WTC11 (cell line): ENCODE data around the gene OXSM. TPM values are rescaled to one million over a fixed set of nuclear protein-coding genes. Genes with fewer than 3 reads are reported as not detected.
A peak's percentile ranks its signal among the peaks of the same experiment; 100 is the strongest.

Source experiments
- ATAC-seq: fragments of 200-7000 bp; cut with Tn5 transposase; 2 replicates; pipeline ENCODE4 v1.10.0; 2021; ENCODE audit warnings: mild to moderate bottlenecking, moderate library complexity
- CTCF ChIA-PET: fragments of 300-600 bp; sonication (Branson Sonifier 250); formaldehyde crosslinking; loops from one replicate; lab custom pipeline; 2021; ENCODE audit warnings: antibody characterized with exemption; lab: Charles Lee
- POLR2A ChIA-PET: fragments of 350-600 bp; sonication (Branson Sonifier 250); formaldehyde crosslinking; loops from one replicate; lab custom pipeline; 2021; ENCODE audit warnings: antibody characterized with exemption; lab: Charles Lee
- DNase-seq: peaks from one replicate; pipeline ENCODE4 v3.0.0; 2021; ENCODE audit warnings: low spot score
- H3K27ac Mint-ChIP-seq: 2 replicates; pipeline ENCODE4 v1.8.0; 2021; ENCODE audit warnings: mixed read lengths
- H3K27me3 Mint-ChIP-seq: 2 replicates; pipeline ENCODE4 v1.8.0; 2021; ENCODE audit warnings: low read depth, mild to moderate bottlenecking, moderate library complexity, mixed read lengths
- H3K36me3 Mint-ChIP-seq: 2 replicates; pipeline ENCODE4 v1.8.0; 2021; ENCODE audit warnings: mixed read lengths
- H3K4me1 Mint-ChIP-seq: 2 replicates; pipeline ENCODE4 v1.8.0; 2022; ENCODE audit warnings: mixed read lengths
- H3K4me3 Mint-ChIP-seq: 2 replicates; pipeline ENCODE4 v1.8.0; 2021; ENCODE audit warnings: mild to moderate bottlenecking, moderate library complexity, mixed read lengths
- H3K9me3 Mint-ChIP-seq: 2 replicates; pipeline ENCODE4 v1.8.0; 2021; ENCODE audit warnings: mixed read lengths
- ATF1 ChIP-seq: sonication (generic); formaldehyde crosslinking; IDR thresholded peaks from 2 replicates; pipeline ENCODE4 v1.8.1; 2023; ENCODE audit warnings: mild to moderate bottlenecking, moderate library complexity, missing genetic modification reagents
- CBFB ChIP-seq: sonication (generic); formaldehyde crosslinking; IDR thresholded peaks from 2 replicates; pipeline ENCODE4 v1.8.1; 2022; ENCODE audit warnings: mild to moderate bottlenecking, low read depth, missing genetic modification reagents
- CREB1 ChIP-seq: sonication (generic); formaldehyde crosslinking; IDR thresholded peaks from 2 replicates; pipeline ENCODE4 v1.8.0; 2023; ENCODE audit warnings: mild to moderate bottlenecking, missing genetic modification reagents
- EMX1 ChIP-seq: fragments of 250-450 bp; sonication (Bioruptor Pico); IDR thresholded peaks from 2 replicates; pipeline ENCODE4 v1.8.0; 2021; ENCODE audit warnings: mild to moderate bottlenecking
- FOXK1 ChIP-seq: sonication (generic); formaldehyde crosslinking; IDR thresholded peaks from 2 replicates; pipeline ENCODE4 v1.8.0; 2022; ENCODE audit warnings: mild to moderate bottlenecking, moderate library complexity, missing genetic modification reagents
- GRHL2 ChIP-seq: fragments of 250-450 bp; sonication (Bioruptor Pico); IDR thresholded peaks from 2 replicates; pipeline ENCODE4 v1.8.0; 2022; ENCODE audit warnings: mild to moderate bottlenecking, moderate library complexity; ENCODE audit not compliant: insufficient replicate concordance, severe bottlenecking
- GTF2I ChIP-seq: fragments of 250-450 bp; sonication (Bioruptor Pico); conservative IDR thresholded peaks from 2 replicates; pipeline ENCODE4 v1.4.0; 2021; ENCODE audit warnings: mild to moderate bottlenecking
- IRF2 ChIP-seq: sonication (generic); formaldehyde crosslinking; IDR thresholded peaks from 2 replicates; pipeline ENCODE4 v1.8.0; 2022; ENCODE audit warnings: low read depth, missing genetic modification reagents, borderline replicate concordance
- MYBL2 ChIP-seq: sonication (generic); formaldehyde crosslinking; IDR thresholded peaks from 2 replicates; pipeline ENCODE4 v1.8.1; 2023; ENCODE audit warnings: mild to moderate bottlenecking, moderate library complexity, missing genetic modification reagents
- NR1H2 ChIP-seq: sonication (generic); formaldehyde crosslinking; IDR thresholded peaks from 2 replicates; pipeline ENCODE4 v1.9.0; 2021; ENCODE audit warnings: mild to moderate bottlenecking, moderate library complexity, missing genetic modification reagents
- SMAD4 ChIP-seq: sonication (generic); formaldehyde crosslinking; IDR thresholded peaks from 2 replicates; pipeline ENCODE4 v1.8.0; 2022; ENCODE audit warnings: mild to moderate bottlenecking, missing genetic modification reagents
- SOX15 ChIP-seq: fragments of 250-450 bp; sonication (Bioruptor Pico); IDR thresholded peaks from 2 replicates; pipeline ENCODE4 v1.9.0; 2021; ENCODE audit warnings: mild to moderate bottlenecking
- TCF7 ChIP-seq: sonication (generic); formaldehyde crosslinking; IDR thresholded peaks from 2 replicates; pipeline ENCODE4 v1.8.0; 2022; ENCODE audit warnings: mild to moderate bottlenecking, low read depth, missing genetic modification reagents, moderate library complexity
- TEAD1 ChIP-seq: sonication (generic); formaldehyde crosslinking; IDR thresholded peaks from 2 replicates; pipeline ENCODE4 v1.8.0; 2022; ENCODE audit warnings: mild to moderate bottlenecking, missing genetic modification reagents
- ZBTB21 ChIP-seq: sonication (generic); formaldehyde crosslinking; IDR thresholded peaks from 2 replicates; pipeline ENCODE4 v1.8.1; 2023; ENCODE audit warnings: mild to moderate bottlenecking, missing genetic modification reagents, borderline replicate concordance
- ZNF219 ChIP-seq: sonication (generic); formaldehyde crosslinking; IDR thresholded peaks from 2 replicates; pipeline ENCODE4 v1.8.0; 2023; ENCODE audit warnings: missing genetic modification reagents, mild to moderate bottlenecking, borderline replicate concordance
- ZNF416 ChIP-seq: fragments of 250-450 bp; sonication (Bioruptor Pico); IDR thresholded peaks from 2 replicates; pipeline ENCODE4 v1.9.0; 2021; ENCODE audit warnings: mild to moderate bottlenecking, inconsistent platforms
- ZNF671 ChIP-seq: fragments of 250-450 bp; sonication (Bioruptor Pico); IDR thresholded peaks from 2 replicates; pipeline ENCODE4 v1.8.0; 2021; ENCODE audit warnings: mild to moderate bottlenecking
- total RNA-seq: library from RNA; stranded (reverse); gene quantifications from 3 replicates; pipeline ENCODE4 v1.2.3, GENCODE V29; 2021
- TF ChIP-seq, protein P1 (sequence below): sonication (generic); formaldehyde crosslinking; IDR thresholded peaks from 2 replicates; pipeline ENCODE4 v1.8.1; 2023; ENCODE audit warnings: mild to moderate bottlenecking, moderate library complexity, missing genetic modification reagents
- TF ChIP-seq, protein P2 (sequence below): sonication (generic); formaldehyde crosslinking; IDR thresholded peaks from 2 replicates; pipeline ENCODE4 v1.8.1; 2022; ENCODE audit warnings: mild to moderate bottlenecking, missing genetic modification reagents, moderate library complexity, borderline replicate concordance
- TF ChIP-seq, protein P3 (sequence below): fragments of 250-450 bp; sonication (Bioruptor Pico); IDR thresholded peaks from 2 replicates; pipeline ENCODE4 v1.9.0; 2021; ENCODE audit warnings: mild to moderate bottlenecking
- TF ChIP-seq, protein P4 (sequence below): sonication (generic); formaldehyde crosslinking; IDR thresholded peaks from 2 replicates; pipeline ENCODE4 v1.8.1; 2023; ENCODE audit warnings: mild to moderate bottlenecking, missing genetic modification reagents, moderate library complexity
- TF ChIP-seq, protein P5 (sequence below): sonication (generic); formaldehyde crosslinking; IDR thresholded peaks from 2 replicates; pipeline ENCODE4 v1.8.1; 2023; ENCODE audit warnings: mild to moderate bottlenecking, missing genetic modification reagents
- TF ChIP-seq, protein P6 (sequence below): sonication (generic); formaldehyde crosslinking; conservative IDR thresholded peaks from 2 replicates; pipeline ENCODE4 v1.8.1; 2022; ENCODE audit warnings: mild to moderate bottlenecking, missing genetic modification reagents
- TF ChIP-seq, protein P7 (sequence below): sonication (generic); formaldehyde crosslinking; IDR thresholded peaks from 2 replicates; pipeline ENCODE4 v1.8.0; 2022; ENCODE audit warnings: mild to moderate bottlenecking, missing genetic modification reagents
- TF ChIP-seq, protein P8 (sequence below): fragments of 250-450 bp; sonication (Bioruptor Pico); IDR thresholded peaks from 2 replicates; pipeline ENCODE4 v1.8.0; 2021; ENCODE audit warnings: mild to moderate bottlenecking

OXSM gene
- total RNA-seq, 1 experiment from 2014 or later, result 2.7 TPM

DNA sequence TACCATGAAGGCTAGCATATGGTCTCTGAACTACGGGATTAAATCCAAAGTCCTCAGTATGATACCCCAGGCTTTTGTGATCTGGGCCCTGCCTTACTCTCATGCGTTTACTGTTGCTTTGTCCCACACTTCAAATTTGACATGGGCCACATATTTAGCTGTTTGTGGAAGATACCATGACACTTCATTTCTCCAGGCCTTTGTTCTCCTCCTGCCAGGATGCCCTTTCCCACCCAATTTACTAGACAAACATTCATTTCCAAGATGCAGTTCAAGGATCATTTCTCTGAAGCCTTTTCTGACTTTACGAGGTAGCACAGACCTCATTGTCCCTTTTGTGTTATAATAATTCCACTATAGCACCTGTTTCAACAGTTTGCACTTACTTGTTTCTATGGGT, 2.2 kb upstream of the OXSM start:
- H3K27me3 Mint-ChIP-seq, result peaks cover 7% of the 10 kb centered on the region
- ChIA-PET POLR2A (no interaction called here), CTCF (no interaction called here)
- no peak for DNase-seq
- ATAC-seq, result no peak
- TF ChIP-seq, protein P1, sequence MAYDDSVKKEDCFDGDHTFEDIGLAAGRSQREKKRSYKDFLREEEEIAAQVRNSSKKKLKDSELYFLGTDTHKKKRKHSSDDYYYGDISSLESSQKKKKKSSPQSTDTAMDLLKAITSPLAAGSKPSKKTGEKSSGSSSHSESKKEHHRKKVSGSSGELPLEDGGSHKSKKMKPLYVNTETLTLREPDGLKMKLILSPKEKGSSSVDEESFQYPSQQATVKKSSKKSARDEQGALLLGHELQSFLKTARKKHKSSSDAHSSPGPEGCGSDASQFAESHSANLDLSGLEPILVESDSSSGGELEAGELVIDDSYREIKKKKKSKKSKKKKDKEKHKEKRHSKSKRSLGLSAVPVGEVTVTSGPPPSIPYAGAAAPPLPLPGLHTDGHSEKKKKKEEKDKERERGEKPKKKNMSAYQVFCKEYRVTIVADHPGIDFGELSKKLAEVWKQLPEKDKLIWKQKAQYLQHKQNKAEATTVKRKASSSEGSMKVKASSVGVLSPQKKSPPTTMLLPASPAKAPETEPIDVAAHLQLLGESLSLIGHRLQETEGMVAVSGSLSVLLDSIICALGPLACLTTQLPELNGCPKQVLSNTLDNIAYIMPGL (CRISPR knock-in tag), result no peak
- no peak overlapping the region; the same call in 1 of the 2 replicates for H3K27ac Mint-ChIP-seq
- no peaks in the 10 kb centered on the region; the same call in 1 of the 2 replicates for H3K9me3 Mint-ChIP-seq
- H3K36me3 Mint-ChIP-seq, result no peaks in the 10 kb centered on the region
- no peak overlapping the region for H3K4me3 Mint-ChIP-seq
- peaks cover 55% of the 10 kb centered on the region for H3K4me1 Mint-ChIP-seq

DNA sequence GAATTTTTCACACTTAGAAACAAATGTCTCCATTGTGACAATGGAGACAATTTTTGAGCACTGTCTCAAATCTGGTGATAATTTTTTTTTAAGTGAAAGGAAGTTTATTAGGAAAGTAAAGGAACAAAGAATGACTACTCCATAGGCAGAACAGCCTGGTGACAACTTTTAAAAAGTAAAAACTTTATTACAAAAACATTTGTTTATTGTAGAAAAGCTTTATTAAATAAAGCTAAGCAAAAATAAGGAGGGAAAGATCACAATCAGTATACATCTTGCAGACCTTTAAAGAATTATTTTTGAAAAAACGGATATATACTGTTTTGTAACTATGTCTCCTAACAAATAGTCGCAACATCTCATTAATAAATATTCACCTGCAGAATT, 688 bp upstream of the OXSM start:
- CTCF ChIA-PET, result no interaction called here
- ATAC-seq, result no peak

DNA sequence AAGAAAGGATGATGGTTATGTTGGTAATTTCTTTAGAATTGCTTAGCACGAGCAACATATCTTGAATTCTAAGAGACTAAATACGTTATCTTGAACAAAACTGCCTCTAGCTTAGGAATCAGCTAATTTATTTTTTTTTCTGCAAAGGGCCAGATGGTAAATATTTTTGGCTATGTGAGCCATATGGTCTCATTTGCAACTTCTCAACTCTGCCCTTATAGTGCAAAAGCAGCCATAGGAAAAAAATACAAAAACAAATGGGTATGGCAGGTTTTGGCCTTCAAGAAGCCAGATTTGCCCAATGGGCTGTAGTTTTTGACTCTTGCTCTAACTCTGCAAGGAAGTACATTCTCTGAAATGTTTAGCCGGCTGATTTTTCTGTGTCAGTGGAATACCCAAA, 11.9 kb downstream of the OXSM start:
- Mint-ChIP-seq H3K9me3 (no peaks in the 10 kb centered on the region), H3K27ac (no peak overlapping the region), H3K27me3 (no peaks in the 10 kb centered on the region), H3K4me1 (no peaks in the 10 kb centered on the region), H3K4me3 (no peak overlapping the region), H3K36me3 (no peaks in the 10 kb centered on the region)
- CTCF ChIA-PET, result interaction anchor here (1.0 kb wide), 1 partner anchor 55 kb away, joined by 3 read pairs; no protein-coding TSS in a partner anchor
- no peak for ATAC-seq
- no peak for DNase-seq
- POLR2A ChIA-PET, result no interaction called here
- TF ChIP-seq CBFB (CRISPR knock-in tag) (no peak), CREB1 (CRISPR knock-in tag) (no peak), GTF2I (CRISPR knock-in tag) (no peak), ZBTB21 (CRISPR knock-in tag) (no peak), FOXK1 (CRISPR knock-in tag) (no peak), ATF1 (CRISPR knock-in tag) (no peak), EMX1 (no peak)
- TF ChIP-seq, protein P2, sequence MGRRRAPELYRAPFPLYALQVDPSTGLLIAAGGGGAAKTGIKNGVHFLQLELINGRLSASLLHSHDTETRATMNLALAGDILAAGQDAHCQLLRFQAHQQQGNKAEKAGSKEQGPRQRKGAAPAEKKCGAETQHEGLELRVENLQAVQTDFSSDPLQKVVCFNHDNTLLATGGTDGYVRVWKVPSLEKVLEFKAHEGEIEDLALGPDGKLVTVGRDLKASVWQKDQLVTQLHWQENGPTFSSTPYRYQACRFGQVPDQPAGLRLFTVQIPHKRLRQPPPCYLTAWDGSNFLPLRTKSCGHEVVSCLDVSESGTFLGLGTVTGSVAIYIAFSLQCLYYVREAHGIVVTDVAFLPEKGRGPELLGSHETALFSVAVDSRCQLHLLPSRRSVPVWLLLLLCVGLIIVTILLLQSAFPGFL, result no peak
- TF ChIP-seq, protein P3, sequence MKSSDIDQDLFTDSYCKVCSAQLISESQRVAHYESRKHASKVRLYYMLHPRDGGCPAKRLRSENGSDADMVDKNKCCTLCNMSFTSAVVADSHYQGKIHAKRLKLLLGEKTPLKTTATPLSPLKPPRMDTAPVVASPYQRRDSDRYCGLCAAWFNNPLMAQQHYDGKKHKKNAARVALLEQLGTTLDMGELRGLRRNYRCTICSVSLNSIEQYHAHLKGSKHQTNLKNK (CRISPR knock-in tag), result no peak
- TF ChIP-seq, protein P4, sequence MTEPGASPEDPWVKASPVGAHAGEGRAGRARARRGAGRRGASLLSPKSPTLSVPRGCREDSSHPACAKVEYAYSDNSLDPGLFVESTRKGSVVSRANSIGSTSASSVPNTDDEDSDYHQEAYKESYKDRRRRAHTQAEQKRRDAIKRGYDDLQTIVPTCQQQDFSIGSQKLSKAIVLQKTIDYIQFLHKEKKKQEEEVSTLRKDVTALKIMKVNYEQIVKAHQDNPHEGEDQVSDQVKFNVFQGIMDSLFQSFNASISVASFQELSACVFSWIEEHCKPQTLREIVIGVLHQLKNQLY, result no peak
- TF ChIP-seq, protein P5, sequence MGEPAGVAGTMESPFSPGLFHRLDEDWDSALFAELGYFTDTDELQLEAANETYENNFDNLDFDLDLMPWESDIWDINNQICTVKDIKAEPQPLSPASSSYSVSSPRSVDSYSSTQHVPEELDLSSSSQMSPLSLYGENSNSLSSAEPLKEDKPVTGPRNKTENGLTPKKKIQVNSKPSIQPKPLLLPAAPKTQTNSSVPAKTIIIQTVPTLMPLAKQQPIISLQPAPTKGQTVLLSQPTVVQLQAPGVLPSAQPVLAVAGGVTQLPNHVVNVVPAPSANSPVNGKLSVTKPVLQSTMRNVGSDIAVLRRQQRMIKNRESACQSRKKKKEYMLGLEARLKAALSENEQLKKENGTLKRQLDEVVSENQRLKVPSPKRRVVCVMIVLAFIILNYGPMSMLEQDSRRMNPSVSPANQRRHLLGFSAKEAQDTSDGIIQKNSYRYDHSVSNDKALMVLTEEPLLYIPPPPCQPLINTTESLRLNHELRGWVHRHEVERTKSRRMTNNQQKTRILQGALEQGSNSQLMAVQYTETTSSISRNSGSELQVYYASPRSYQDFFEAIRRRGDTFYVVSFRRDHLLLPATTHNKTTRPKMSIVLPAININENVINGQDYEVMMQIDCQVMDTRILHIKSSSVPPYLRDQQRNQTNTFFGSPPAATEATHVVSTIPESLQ (CRISPR knock-in tag), result no peak

More for the DNA sequence above, 688 bp upstream of the OXSM start:
- POLR2A ChIA-PET, result no interaction called here
- peaks cover 7% of the 10 kb centered on the region for H3K27me3 Mint-ChIP-seq
- peak overlapping the region; percentile 73 for H3K4me3 Mint-ChIP-seq
- H3K36me3 Mint-ChIP-seq, result no peaks in the 10 kb centered on the region
- DNase-seq, result no peak
- no peaks in the 10 kb centered on the region; the same call in 1 of the 2 replicates for H3K9me3 Mint-ChIP-seq
- H3K27ac Mint-ChIP-seq, result peak overlapping the region; percentile 96
- TF ChIP-seq SMAD4 (CRISPR knock-in tag) (no peak), TCF7 (CRISPR knock-in tag) (no peak), MYBL2 (no peak), ZNF671 (CRISPR knock-in tag) (no peak), NR1H2 (CRISPR knock-in tag) (no peak), GRHL2 (CRISPR knock-in tag) (no peak), ZNF416 (CRISPR knock-in tag) (no peak), ZNF219 (CRISPR knock-in tag) (no peak), EMX1 (no peak), TEAD1 (CRISPR knock-in tag) (no peak), IRF2 (no peak), ZBTB21 (CRISPR knock-in tag) (no peak), SOX15 (CRISPR knock-in tag) (no peak)
- TF ChIP-seq, protein P5 (CRISPR knock-in tag), result no peak
- TF ChIP-seq, protein P6, sequence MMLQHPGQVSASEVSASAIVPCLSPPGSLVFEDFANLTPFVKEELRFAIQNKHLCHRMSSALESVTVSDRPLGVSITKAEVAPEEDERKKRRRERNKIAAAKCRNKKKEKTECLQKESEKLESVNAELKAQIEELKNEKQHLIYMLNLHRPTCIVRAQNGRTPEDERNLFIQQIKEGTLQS (CRISPR knock-in tag), result no peak
- TF ChIP-seq, protein P7, sequence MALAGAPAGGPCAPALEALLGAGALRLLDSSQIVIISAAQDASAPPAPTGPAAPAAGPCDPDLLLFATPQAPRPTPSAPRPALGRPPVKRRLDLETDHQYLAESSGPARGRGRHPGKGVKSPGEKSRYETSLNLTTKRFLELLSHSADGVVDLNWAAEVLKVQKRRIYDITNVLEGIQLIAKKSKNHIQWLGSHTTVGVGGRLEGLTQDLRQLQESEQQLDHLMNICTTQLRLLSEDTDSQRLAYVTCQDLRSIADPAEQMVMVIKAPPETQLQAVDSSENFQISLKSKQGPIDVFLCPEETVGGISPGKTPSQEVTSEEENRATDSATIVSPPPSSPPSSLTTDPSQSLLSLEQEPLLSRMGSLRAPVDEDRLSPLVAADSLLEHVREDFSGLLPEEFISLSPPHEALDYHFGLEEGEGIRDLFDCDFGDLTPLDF, result no peak
- TF ChIP-seq, protein P8, sequence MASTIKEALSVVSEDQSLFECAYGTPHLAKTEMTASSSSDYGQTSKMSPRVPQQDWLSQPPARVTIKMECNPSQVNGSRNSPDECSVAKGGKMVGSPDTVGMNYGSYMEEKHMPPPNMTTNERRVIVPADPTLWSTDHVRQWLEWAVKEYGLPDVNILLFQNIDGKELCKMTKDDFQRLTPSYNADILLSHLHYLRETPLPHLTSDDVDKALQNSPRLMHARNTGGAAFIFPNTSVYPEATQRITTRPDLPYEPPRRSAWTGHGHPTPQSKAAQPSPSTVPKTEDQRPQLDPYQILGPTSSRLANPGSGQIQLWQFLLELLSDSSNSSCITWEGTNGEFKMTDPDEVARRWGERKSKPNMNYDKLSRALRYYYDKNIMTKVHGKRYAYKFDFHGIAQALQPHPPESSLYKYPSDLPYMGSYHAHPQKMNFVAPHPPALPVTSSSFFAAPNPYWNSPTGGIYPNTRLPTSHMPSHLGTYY, result no peak
- H3K4me1 Mint-ChIP-seq, result peaks cover 54% of the 10 kb centered on the region
